ENCODE data around the gene SELP. TPM values are rescaled to one million over a fixed set of nuclear protein-coding genes. Genes with fewer than 3 reads are reported as not detected.

SELP gene
- total RNA-seq, 1 experiment from 2014 or later, result not detected

DNA sequence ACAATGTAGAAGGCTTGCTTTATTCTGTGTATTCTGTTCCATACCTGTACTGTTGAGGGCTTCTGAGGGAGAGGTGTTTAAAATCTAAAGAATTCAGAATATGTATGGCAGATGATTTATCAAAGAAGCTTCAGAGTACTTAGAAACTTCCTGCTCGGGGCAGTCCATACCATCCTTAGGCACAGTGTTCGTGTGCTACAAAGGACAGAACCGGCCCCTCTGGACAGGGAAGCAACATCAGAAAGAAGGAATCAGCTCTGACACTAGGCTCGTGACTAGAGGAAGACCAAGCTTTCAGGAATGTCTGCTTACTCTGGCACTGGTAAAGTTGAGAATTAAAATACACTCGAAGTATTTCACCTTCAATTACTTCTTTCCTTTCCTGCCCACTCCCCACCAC, 14.1 kb downstream of the SELP start:
- Histone ChIP-seq H3K27ac (ENCODE audit: low read length) (no peak overlapping the region), H3K4me3 (ENCODE audit: low read length) (no peak overlapping the region), H3K9ac (ENCODE audit: low read length) (no peak overlapping the region), H3K4me2 (ENCODE audit: low read depth, low read length, poor library complexity, severe bottlenecking) (no peak overlapping the region), H3K9me3 (ENCODE audit: low read length) (no peaks in the 10 kb centered on the region), H3K27me3 (ENCODE audit: low read length) (no peaks in the 10 kb centered on the region), H2AFZ (ENCODE audit: low read length) (no peak overlapping the region), H3K4me1 (ENCODE audit: low read length) (no peaks in the 10 kb centered on the region), H3K36me3 (ENCODE audit: insufficient read depth, low read length) (no peaks in the 10 kb centered on the region), H4K20me1 (ENCODE audit: insufficient read depth, low read depth, low read length) (no peaks in the 10 kb centered on the region), H3K9me2 (replicated peaks; ENCODE audit: insufficient read depth, low read length) (no peaks in the 10 kb centered on the region), H3K79me2 (ENCODE audit: low read length) (no peaks in the 10 kb centered on the region)
- DNase-seq, result no peak

DNA sequence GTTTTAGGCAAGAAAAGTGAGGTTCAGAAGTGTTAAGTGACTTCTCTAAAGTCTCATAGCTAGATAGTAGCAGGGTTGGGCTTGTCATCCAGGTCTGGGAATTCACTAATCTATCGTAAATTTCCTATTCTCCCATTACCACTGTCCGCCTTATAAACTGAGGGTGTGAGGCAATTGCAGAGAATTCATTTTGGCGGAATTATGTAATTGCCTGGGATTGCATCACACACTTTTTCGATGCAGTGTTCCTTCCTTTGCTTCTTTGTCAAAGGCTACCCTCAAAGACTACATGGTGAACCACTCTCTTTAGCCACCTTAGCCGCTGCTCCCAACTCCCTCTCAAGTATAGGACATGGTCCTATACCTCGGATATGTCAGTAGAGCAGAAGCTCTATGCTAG, 19.1 kb downstream of the SELP start:
- Histone ChIP-seq H3K9me2 (replicated peaks; ENCODE audit: insufficient read depth, low read length) (no peaks in the 10 kb centered on the region), H4K20me1 (ENCODE audit: insufficient read depth, low read depth, low read length) (no peaks in the 10 kb centered on the region), H3K27ac (ENCODE audit: low read length) (no peak overlapping the region), H3K36me3 (ENCODE audit: insufficient read depth, low read length) (no peaks in the 10 kb centered on the region), H3K9ac (ENCODE audit: low read length) (no peak overlapping the region), H2AFZ (ENCODE audit: low read length) (no peak overlapping the region), H3K9me3 (ENCODE audit: low read length) (no peaks in the 10 kb centered on the region), H3K4me3 (ENCODE audit: low read length) (no peak overlapping the region), H3K27me3 (ENCODE audit: low read length) (no peaks in the 10 kb centered on the region), H3K79me2 (ENCODE audit: low read length) (no peaks in the 10 kb centered on the region), H3K4me2 (ENCODE audit: low read depth, low read length, poor library complexity, severe bottlenecking) (no peak overlapping the region), H3K4me1 (ENCODE audit: low read length) (no peaks in the 10 kb centered on the region)
- no peak for DNase-seq

DNA sequence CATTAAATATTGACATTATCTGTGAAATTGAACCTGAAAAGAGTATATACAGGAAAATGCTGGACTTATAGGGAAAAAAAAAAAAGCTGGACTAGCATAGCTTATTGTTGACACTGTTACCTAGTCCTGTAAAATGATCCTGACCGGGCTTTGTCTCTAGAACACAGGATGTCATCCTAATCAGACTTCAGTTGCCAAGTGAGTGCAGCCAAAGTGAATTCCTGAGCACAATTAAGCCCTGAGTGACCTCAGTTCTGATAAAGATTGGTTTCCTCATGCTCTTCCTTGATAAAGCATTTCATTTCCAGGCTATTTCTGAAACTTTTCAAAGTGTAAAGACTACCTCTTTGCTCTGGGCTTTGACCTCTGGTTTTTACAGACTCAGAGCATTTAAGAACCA, 19.8 kb downstream of the SELP start:
- Histone ChIP-seq H3K79me2 (ENCODE audit: low read length) (no peaks in the 10 kb centered on the region), H3K27ac (ENCODE audit: low read length) (no peak overlapping the region), H4K20me1 (ENCODE audit: insufficient read depth, low read depth, low read length) (no peaks in the 10 kb centered on the region), H2AFZ (ENCODE audit: low read length) (no peak overlapping the region), H3K9me2 (replicated peaks; ENCODE audit: insufficient read depth, low read length) (no peaks in the 10 kb centered on the region), H3K4me1 (ENCODE audit: low read length) (no peaks in the 10 kb centered on the region), H3K27me3 (ENCODE audit: low read length) (no peaks in the 10 kb centered on the region), H3K9me3 (ENCODE audit: low read length) (no peaks in the 10 kb centered on the region), H3K9ac (ENCODE audit: low read length) (no peak overlapping the region), H3K4me2 (ENCODE audit: low read depth, low read length, poor library complexity, severe bottlenecking) (no peak overlapping the region), H3K4me3 (ENCODE audit: low read length) (no peak overlapping the region), H3K36me3 (ENCODE audit: insufficient read depth, low read length) (no peaks in the 10 kb centered on the region)
- DNase-seq, result no peak

DNA sequence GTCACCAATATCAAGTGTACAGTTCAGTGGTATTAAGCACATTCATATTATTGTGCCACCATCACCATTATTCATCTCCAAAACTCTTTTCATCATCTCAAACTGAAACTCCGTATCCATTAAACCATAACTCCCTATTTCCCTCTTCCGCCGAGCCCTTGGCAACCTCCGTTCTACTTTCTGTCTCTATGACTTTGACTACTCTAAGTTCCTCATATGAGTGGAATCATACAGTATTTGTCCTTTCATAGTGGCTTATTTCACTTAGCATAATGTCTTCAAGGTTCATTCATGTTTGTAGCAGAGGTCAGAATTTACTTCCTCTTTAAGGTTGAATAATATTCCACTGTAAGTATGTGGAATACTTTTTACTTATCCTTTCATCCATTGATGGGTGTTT, 21.7 kb downstream of the SELP start:
- Histone ChIP-seq H3K9me3 (ENCODE audit: low read length) (no peaks in the 10 kb centered on the region), H3K9me2 (replicated peaks; ENCODE audit: insufficient read depth, low read length) (no peaks in the 10 kb centered on the region), H3K27ac (ENCODE audit: low read length) (no peak overlapping the region), H3K36me3 (ENCODE audit: insufficient read depth, low read length) (no peaks in the 10 kb centered on the region), H2AFZ (ENCODE audit: low read length) (no peak overlapping the region), H3K27me3 (ENCODE audit: low read length) (no peaks in the 10 kb centered on the region), H4K20me1 (ENCODE audit: insufficient read depth, low read depth, low read length) (no peaks in the 10 kb centered on the region), H3K4me3 (ENCODE audit: low read length) (no peak overlapping the region), H3K4me2 (ENCODE audit: low read depth, low read length, poor library complexity, severe bottlenecking) (no peak overlapping the region), H3K79me2 (ENCODE audit: low read length) (no peaks in the 10 kb centered on the region), H3K4me1 (ENCODE audit: low read length) (no peaks in the 10 kb centered on the region), H3K9ac (ENCODE audit: low read length) (no peak overlapping the region)
- DNase-seq, result no peak

DNA sequence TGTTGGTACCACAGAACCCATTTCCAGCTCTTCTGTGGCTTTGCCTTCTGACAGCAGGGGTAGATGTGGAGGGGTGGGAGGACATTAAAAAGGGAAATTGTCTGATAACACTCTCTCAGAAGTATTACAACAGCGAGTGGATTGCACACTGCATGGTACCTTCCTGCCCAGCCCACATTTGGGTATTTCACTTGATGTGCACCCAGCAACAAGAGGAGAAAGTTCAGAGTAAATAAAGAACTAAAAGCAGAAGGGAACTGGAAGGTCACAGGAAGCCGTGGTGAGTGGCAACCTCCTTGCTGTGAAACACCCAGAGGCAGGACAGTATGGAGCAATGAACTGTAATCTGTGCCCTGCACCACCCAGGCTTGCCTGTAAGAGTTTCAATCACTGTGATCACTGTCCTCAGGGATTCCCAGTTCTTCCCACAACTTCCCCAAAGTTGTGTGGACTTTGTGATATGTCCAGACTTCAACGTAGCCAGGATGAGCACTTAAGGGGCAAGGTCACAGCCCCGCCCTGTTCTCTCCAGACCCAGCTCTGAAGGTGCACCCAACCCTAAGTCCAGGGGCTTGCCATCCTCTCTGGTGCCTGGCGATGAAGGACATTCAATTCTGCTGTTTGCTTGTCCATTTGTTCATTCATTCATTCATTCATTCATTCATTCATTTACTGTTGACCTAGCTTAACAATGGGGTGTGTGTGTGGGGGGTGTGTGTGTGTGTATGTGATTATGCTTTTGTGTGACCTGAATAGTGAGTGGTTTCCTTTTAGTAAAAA, 25.0 kb downstream of the SELP start:
- H3K4me2 ChIP-seq (ENCODE audit: low read depth, low read length, poor library complexity, severe bottlenecking), result no peak overlapping the region
- no peaks in the 10 kb centered on the region for H3K27me3 ChIP-seq (ENCODE audit: low read length)
- no peak overlapping the region for H3K4me3 ChIP-seq (ENCODE audit: low read length)
- no peaks in the 10 kb centered on the region for H3K4me1 ChIP-seq (ENCODE audit: low read length)
- no peaks in the 10 kb centered on the region for H3K9me3 ChIP-seq (ENCODE audit: low read length)
- H3K79me2 ChIP-seq (ENCODE audit: low read length), result no peaks in the 10 kb centered on the region
- no peak overlapping the region for H3K9ac ChIP-seq (ENCODE audit: low read length)
- no peaks in the 10 kb centered on the region for H3K36me3 ChIP-seq (ENCODE audit: insufficient read depth, low read length)
- no peak overlapping the region for H3K27ac ChIP-seq (ENCODE audit: low read length)
- no peak for DNase-seq
- H3K9me2 ChIP-seq (replicated peaks; ENCODE audit: insufficient read depth, low read length), result no peaks in the 10 kb centered on the region
- H2AFZ ChIP-seq (ENCODE audit: low read length), result no peak overlapping the region
- H4K20me1 ChIP-seq (ENCODE audit: insufficient read depth, low read depth, low read length), result no peaks in the 10 kb centered on the region

DNA sequence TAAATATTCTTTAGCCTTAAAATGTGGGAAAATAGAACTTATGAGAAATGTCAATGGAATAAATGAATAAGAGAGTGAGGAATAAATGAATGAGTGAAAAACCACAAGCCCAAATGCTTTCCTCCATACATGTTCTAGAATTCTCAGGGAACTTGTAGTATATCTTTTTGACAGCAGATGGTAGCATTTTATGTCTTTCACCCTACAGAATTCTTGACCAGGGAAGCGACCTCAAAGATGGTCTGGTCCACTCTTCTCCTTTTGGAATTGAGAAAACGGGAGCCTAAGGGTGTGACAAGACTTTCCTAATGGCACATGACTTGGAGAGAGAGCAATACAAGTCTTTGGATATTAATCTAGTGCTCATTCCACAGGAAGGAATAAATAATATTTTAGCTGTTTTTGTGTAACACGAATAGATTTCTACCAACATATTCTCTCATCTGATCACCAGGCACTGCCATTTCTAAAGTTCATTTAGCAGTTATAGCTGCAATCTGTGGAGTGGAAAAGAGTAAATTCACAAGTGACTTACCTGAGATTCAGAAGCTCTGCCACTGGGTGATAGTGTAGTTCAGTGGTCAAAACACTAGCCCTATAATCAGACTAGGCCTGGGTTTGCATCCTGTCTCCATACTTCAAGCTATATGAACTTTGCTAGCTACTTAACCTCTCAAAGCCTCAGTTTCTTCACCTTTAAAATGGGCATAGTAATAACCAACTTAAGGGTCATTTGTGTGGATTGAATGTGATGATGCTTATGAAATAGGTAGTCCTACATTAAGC, 28.6 kb downstream of the SELP start:
- H3K36me3 ChIP-seq (ENCODE audit: insufficient read depth, low read length), result no peaks in the 10 kb centered on the region
- H3K27ac ChIP-seq (ENCODE audit: low read length), result no peak overlapping the region
- peak; percentile 59 for DNase-seq
- H4K20me1 ChIP-seq (ENCODE audit: insufficient read depth, low read depth, low read length), result no peaks in the 10 kb centered on the region
- H3K4me2 ChIP-seq (ENCODE audit: low read depth, low read length, poor library complexity, severe bottlenecking), result no peak overlapping the region
- H3K9me3 ChIP-seq (ENCODE audit: low read length), result no peaks in the 10 kb centered on the region
- H3K9me2 ChIP-seq (replicated peaks; ENCODE audit: insufficient read depth, low read length), result no peaks in the 10 kb centered on the region
- no peak overlapping the region for H2AFZ ChIP-seq (ENCODE audit: low read length)
- H3K4me1 ChIP-seq (ENCODE audit: low read length), result no peaks in the 10 kb centered on the region
- no peaks in the 10 kb centered on the region for H3K79me2 ChIP-seq (ENCODE audit: low read length)
- no peaks in the 10 kb centered on the region for H3K27me3 ChIP-seq (ENCODE audit: low read length)
- no peak overlapping the region for H3K4me3 ChIP-seq (ENCODE audit: low read length)
- no peak overlapping the region for H3K9ac ChIP-seq (ENCODE audit: low read length)

DNA sequence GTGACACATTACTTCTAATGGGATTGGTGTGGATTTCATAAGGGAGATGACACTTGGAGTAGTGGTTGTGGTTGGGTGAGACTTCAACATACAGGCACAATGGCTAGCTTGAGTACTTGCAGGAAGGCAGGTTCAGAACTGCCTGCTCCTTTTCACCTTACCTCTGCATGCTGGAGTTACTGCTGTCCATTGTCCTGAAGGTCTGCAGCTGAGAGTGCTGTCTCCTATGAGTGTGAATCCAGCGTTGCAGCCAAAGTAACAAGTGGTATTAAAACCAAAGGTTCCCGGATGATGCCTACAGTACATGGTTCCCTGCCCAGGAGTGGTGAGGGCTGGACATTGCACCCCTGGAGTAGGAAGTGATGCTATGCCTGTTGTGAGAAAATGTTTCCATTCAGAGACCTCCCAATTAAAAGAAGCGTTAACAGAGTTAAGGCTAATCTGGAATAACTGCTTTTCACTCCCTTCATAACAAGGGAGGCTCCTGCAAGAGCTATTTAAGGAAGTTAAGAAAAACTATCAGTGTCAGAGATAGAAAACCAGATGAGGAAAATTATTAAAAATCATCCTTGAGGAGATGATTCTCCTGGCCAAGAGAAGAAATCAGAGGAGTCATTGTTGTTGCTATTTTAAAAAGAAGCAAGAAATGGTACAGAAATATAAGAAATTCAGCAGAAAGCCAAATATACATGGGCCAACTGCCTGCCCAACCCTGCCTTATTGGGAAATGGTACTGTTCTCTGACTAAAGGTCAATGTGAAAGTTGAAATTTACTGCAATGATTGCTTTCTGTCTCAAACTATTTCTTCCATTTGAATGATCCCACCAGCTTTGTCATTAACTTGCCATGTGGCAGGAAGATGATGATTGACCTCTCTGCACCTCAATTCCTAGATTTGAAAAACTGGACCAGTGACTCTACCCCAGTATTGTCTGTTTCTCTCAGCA, 33.9 kb downstream of the SELP start:
- DNase-seq, result no peak

DNA sequence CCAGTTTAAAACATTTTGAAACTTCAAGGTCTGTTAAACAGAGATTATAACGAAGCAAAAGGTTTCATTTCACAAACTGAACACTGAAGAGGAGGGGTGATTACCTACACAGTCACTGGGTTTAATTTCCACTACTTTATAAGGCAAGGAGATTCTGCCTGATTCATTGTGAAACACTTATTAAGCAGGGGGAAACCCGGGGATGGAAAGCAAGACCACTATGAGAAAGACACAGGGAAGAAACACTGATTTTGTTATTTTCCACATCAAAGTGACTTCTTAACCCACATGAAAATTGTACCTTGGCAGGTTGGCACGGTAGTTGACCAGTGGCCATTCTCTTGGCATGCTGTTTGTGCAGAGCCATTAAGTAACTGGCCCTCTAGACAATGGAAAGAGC, 35.5 kb downstream of the SELP start:
- Histone ChIP-seq H3K9ac (ENCODE audit: low read length) (no peak overlapping the region), H3K4me1 (ENCODE audit: low read length) (no peaks in the 10 kb centered on the region), H3K27ac (ENCODE audit: low read length) (no peak overlapping the region), H3K79me2 (ENCODE audit: low read length) (no peaks in the 10 kb centered on the region), H2AFZ (ENCODE audit: low read length) (no peak overlapping the region), H4K20me1 (ENCODE audit: insufficient read depth, low read depth, low read length) (no peaks in the 10 kb centered on the region), H3K9me3 (ENCODE audit: low read length) (no peaks in the 10 kb centered on the region), H3K4me3 (ENCODE audit: low read length) (no peak overlapping the region), H3K36me3 (ENCODE audit: insufficient read depth, low read length) (no peaks in the 10 kb centered on the region), H3K4me2 (ENCODE audit: low read depth, low read length, poor library complexity, severe bottlenecking) (no peak overlapping the region), H3K27me3 (ENCODE audit: low read length) (no peaks in the 10 kb centered on the region), H3K9me2 (replicated peaks; ENCODE audit: insufficient read depth, low read length) (no peaks in the 10 kb centered on the region)
- no peak for DNase-seq

More for the DNA sequence above, 33.9 kb downstream of the SELP start:
- Histone ChIP-seq H3K27ac (ENCODE audit: low read length) (no peak overlapping the region), H4K20me1 (ENCODE audit: insufficient read depth, low read depth, low read length) (no peaks in the 10 kb centered on the region), H3K79me2 (ENCODE audit: low read length) (no peaks in the 10 kb centered on the region), H3K9me3 (ENCODE audit: low read length) (no peaks in the 10 kb centered on the region), H3K4me3 (ENCODE audit: low read length) (no peak overlapping the region), H3K9me2 (replicated peaks; ENCODE audit: insufficient read depth, low read length) (no peaks in the 10 kb centered on the region), H3K27me3 (ENCODE audit: low read length) (no peaks in the 10 kb centered on the region), H3K4me1 (ENCODE audit: low read length) (no peaks in the 10 kb centered on the region), H2AFZ (ENCODE audit: low read length) (no peak overlapping the region), H3K36me3 (ENCODE audit: insufficient read depth, low read length) (no peaks in the 10 kb centered on the region), H3K4me2 (ENCODE audit: low read depth, low read length, poor library complexity, severe bottlenecking) (no peak overlapping the region), H3K9ac (ENCODE audit: low read length) (no peak overlapping the region)
